Muscle layer of duodenum (tissue), 2 donors: ENCODE measurements around the gene ALMS1.
"Not testable (repeated sequence)": the region's sequence is repeated elsewhere in the genome, so short reads cannot be mapped to it uniquely, and the experiment has no call there.

Experiments
- H3K27ac ChIP-seq: one replicate; pipeline ENCODE4 v1.7.0; 2013; ENCODE audit warnings: mild to moderate bottlenecking, low read length
- H3K27me3 ChIP-seq: one replicate; pipeline ENCODE4 v1.7.0; 2013; ENCODE audit warnings: low read depth, mild to moderate bottlenecking, control low read depth, low read length
- H3K36me3 ChIP-seq, 2 donors: one replicate each; pipeline ENCODE4 v1.7.0; 2013; ENCODE audit warnings: low read length in 2 of 2, control low read depth in 1 of 2, mild to moderate bottlenecking in 1 of 2; ENCODE audit not compliant: insufficient read depth in 2 of 2, control insufficient read depth in 1 of 2
- H3K4me1 ChIP-seq, 2 donors: one replicate each; pipeline ENCODE4 v1.7.0; 2013; ENCODE audit warnings: low read length in 2 of 2, mild to moderate bottlenecking in 2 of 2, control low read depth in 1 of 2, moderate library complexity in 1 of 2; ENCODE audit not compliant: insufficient read depth in 2 of 2, control insufficient read depth in 1 of 2
- H3K4me3 ChIP-seq, 2 donors: one replicate each; pipeline ENCODE4 v1.7.0; 2013; ENCODE audit warnings: low read length in 2 of 2, low read depth in 1 of 2, mild to moderate bottlenecking in 1 of 2
- H3K9me3 ChIP-seq, 2 donors: one replicate each; pipeline ENCODE4 v1.7.0; 2013; ENCODE audit warnings: low read length in 2 of 2, control low read depth in 1 of 2, mild to moderate bottlenecking in 1 of 2; ENCODE audit not compliant: control insufficient read depth in 1 of 2
- donor health status: healthy.

The ALMS1 gene, protein sequence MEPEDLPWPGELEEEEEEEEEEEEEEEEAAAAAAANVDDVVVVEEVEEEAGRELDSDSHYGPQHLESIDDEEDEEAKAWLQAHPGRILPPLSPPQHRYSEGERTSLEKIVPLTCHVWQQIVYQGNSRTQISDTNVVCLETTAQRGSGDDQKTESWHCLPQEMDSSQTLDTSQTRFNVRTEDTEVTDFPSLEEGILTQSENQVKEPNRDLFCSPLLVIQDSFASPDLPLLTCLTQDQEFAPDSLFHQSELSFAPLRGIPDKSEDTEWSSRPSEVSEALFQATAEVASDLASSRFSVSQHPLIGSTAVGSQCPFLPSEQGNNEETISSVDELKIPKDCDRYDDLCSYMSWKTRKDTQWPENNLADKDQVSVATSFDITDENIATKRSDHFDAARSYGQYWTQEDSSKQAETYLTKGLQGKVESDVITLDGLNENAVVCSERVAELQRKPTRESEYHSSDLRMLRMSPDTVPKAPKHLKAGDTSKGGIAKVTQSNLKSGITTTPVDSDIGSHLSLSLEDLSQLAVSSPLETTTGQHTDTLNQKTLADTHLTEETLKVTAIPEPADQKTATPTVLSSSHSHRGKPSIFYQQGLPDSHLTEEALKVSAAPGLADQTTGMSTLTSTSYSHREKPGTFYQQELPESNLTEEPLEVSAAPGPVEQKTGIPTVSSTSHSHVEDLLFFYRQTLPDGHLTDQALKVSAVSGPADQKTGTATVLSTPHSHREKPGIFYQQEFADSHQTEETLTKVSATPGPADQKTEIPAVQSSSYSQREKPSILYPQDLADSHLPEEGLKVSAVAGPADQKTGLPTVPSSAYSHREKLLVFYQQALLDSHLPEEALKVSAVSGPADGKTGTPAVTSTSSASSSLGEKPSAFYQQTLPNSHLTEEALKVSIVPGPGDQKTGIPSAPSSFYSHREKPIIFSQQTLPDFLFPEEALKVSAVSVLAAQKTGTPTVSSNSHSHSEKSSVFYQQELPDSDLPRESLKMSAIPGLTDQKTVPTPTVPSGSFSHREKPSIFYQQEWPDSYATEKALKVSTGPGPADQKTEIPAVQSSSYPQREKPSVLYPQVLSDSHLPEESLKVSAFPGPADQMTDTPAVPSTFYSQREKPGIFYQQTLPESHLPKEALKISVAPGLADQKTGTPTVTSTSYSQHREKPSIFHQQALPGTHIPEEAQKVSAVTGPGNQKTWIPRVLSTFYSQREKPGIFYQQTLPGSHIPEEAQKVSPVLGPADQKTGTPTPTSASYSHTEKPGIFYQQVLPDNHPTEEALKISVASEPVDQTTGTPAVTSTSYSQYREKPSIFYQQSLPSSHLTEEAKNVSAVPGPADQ (N-terminal part only)

DNA sequence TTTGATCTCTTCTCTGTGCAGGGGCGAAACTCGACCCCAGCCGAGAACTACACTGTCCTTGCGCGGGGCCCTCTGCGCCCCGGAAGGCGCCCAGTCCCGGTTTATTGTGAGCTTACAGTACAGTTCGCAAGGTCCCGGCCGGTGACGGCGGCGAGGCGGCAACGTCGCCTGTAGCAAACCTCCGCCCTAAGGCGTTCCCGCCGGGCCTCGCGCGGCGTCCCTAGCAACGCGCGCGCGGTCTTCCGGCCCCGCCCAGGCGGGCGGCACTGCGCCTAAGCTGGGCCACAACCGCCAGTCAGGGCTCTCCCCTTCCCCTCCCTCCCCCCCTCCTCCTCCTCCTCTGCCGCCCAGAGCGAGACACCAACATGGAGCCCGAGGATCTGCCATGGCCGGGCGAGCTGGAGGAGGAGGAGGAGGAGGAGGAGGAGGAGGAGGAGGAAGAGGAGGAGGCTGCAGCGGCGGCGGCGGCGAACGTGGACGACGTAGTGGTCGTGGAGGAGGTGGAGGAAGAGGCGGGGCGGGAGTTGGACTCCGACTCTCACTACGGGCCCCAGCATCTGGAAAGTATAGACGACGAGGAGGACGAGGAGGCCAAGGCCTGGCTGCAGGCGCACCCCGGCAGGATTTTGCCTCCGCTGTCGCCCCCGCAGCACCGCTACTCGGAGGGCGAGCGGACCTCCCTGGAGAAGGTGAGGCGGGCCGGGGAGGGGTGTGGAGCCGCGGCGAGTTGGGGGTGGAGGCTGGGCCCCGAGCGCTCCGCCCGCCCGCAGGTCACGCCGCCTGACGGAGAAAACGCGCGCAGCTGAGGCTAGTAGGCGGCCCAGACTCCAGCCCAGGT lies at the start of gene ALMS1:
Gene ALMS1 (plus strand): TSS at position 333 of the 838 bp plus-strand sequence. CDS start 33 bp downstream, at position 366.
- peaks cover 0 to 8% of the 10 kb centered on the region in 2 donors for H3K4me1 ChIP-seq
- H3K9me3 ChIP-seq, result no peaks in the 10 kb centered on the region
- H3K27me3 ChIP-seq, result no peaks in the 10 kb centered on the region
- H3K36me3 ChIP-seq, result no peaks in the 10 kb centered on the region
- H3K4me3 ChIP-seq, result peak within 1 kb of the TSS; percentile 70 to 89
- peak within 1 kb of the TSS; percentile 89 for H3K27ac ChIP-seq

DNA sequence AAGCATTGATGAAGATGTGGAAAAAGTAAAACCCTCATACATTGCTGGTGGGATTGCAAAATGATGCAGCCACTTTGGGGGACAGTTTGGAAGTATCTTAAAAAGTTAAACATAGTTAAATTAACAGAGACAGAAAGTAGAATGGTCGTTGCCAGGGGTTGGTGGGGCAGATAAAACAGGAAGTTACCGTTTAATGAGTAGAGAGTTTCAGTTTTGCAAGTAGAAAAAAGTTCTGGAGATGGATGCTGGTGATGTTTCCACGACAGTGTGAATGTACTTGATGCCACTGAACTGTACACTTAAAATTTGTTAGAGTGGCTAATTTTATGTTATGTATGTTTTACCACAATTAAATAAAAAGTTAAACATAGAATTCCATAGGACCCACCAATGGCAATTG lies 47.8 kb upstream of the ALMS1 start:
- H3K4me1 ChIP-seq, result no peaks in the 10 kb centered on the region
- H3K36me3 ChIP-seq, result no peaks in the 10 kb centered on the region

DNA sequence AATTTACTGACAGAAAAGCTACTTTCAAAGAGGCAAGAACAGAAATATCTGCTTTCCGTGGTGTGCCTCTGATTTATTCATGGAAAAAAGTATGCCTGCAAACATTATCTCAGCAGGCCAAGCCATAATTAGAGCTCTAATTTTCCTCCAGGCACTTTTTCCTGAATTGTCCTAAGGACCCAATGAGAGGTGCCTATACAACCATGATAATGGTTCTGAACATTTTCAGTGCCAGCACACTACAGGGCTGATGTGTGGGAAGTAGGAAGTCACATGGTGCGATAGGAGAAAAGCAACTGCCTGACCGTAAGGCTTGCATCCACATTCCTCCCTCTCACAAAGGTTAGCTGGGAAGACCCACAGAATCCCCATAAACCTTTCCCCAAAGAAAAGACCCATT lies 46.4 kb upstream of the ALMS1 start:
- no peaks in the 10 kb centered on the region for H3K36me3 ChIP-seq
- no peaks in the 10 kb centered on the region for H3K9me3 ChIP-seq
- H3K27me3 ChIP-seq, result no peaks in the 10 kb centered on the region
- H3K27ac ChIP-seq, result no peak overlapping the region
- H3K4me1 ChIP-seq, result no peaks in the 10 kb centered on the region
- H3K4me3 ChIP-seq, result no peak overlapping the region

More for the DNA sequence above, 47.8 kb upstream of the ALMS1 start:
- Histone ChIP-seq H3K27me3 (no peaks in the 10 kb centered on the region), H3K27ac (no peak overlapping the region), H3K9me3 (peaks cover 0 to 6% of the 10 kb centered on the region in 2 donors), H3K4me3 (no peak overlapping the region)

DNA sequence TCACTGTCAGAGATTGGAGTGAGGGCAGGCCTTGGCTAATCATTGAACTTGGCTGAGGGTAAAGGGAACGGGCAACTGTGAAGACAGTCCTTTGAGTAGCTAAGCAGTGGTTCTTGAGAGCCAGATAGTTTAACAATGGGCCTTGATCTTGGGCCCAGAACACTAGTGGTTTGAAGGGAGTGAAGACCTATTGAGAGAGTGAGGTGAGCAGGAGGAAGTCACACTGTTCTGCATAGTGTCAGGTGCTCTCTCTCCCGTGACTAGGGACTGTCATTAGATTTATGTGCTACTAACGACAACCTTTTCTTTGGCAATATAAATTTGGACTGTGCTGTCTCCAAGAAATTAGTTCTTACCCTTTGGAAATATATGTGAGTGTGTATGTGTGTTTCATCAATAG lies 44.6 kb upstream of the ALMS1 start:
- no peaks in the 10 kb centered on the region for H3K9me3 ChIP-seq
- no peaks in the 10 kb centered on the region for H3K36me3 ChIP-seq
- no peak overlapping the region for H3K4me3 ChIP-seq
- no peaks in the 10 kb centered on the region for H3K4me1 ChIP-seq
- no peaks in the 10 kb centered on the region for H3K27me3 ChIP-seq
- no peak overlapping the region for H3K27ac ChIP-seq

DNA sequence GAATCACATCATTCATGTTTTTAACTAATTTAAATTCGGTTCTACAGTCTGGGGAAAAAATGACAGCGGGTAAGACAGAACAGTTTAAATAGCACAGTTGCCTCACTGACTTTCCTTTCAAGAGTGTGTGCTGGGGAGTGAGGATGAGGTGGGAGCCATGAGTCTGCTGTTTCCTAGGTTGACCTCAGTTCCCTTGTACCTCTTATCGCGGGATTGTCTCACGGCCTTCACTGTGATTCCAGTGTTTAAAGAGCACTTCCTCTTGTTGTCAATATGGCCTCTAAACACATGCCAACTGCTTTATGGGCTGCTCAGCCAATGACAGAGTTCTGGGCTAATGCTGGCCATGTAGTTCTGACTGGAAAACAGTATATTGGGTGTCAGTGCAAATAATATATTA lies 41.6 kb upstream of the ALMS1 start:
- Histone ChIP-seq H3K36me3 (no peaks in the 10 kb centered on the region), H3K4me3 (no peak overlapping the region), H3K27me3 (no peaks in the 10 kb centered on the region), H3K9me3 (no peaks in the 10 kb centered on the region), H3K27ac (no peak overlapping the region), H3K4me1 (no peaks in the 10 kb centered on the region)

DNA sequence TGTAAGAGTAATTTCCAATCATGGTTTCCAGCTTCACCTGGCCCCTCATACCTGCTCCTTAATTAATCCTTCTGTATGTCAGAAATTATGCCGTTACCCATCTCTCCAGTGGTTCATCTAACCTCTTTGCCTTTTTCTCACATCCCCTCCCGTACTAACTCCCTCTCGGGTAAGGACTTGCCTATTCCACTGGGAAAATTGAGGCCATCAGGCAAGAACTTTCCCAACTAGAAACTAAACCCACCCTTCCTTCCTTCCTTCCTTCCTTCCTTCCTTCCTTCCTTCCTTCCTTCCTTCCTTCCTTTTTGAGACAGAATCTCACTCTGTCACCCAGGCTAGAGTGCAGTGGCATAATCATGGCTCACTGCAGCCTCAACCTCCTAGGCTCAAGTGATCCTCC lies 40.9 kb upstream of the ALMS1 start:
- not testable (repeated sequence) for H3K27ac ChIP-seq, H3K4me1 ChIP-seq, H3K4me3 ChIP-seq, H3K9me3 ChIP-seq, H3K36me3 ChIP-seq, H3K27me3 ChIP-seq

DNA sequence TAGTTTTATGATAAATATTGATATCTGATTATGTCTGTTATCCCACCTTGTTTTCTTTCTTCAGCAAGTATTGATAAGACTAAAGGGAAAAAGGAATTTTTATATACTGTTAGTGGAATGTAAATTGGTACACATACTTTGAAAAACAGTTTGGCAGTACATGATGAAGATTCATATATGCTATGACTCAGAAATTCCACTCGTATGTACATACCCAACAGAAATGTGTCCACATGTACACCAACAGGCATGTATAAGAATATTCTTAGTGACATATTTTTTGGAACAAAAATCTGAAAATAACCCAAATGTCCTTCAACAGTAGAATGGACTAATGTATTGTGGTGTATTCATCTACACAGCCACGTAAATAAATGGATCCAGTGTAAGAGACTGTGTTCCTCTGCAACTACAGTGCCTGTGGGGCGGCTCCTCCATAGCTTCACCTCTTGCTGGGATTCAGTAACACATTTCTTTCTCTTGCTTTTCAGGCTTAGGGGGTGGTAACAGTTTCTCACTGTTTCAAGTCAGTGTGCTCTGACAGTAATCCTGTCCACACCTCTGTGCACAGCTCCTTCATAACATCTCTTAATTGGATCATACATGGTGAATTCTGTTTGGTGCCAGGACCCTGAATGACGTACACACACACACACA lies 35.5 kb upstream of the ALMS1 start:
- H3K9me3 ChIP-seq, result no peaks in the 10 kb centered on the region
- H3K36me3 ChIP-seq, result no peaks in the 10 kb centered on the region
- no peak overlapping the region for H3K4me3 ChIP-seq
- no peaks in the 10 kb centered on the region for H3K4me1 ChIP-seq
- H3K27me3 ChIP-seq, result no peaks in the 10 kb centered on the region
- H3K27ac ChIP-seq, result no peak overlapping the region

DNA sequence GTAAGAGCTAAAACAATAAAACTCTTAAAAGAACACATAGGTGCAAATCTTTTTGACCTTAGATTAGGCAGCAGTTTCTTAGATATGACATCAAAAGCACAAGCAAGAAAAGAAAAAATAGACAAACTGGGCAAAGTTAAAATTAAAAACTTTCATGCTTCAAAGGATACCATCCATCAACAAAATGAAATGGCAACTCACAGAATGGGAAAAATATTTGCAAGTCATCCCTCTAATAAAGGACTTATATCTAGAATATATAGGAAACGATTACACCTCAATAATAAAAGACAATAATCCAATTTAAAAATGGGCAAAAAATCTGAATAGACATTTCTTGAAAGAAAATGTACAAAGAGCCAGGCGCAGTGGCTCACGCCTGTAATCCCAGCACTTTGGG lies 29.5 kb upstream of the ALMS1 start:
- Histone ChIP-seq H3K9me3 (no peaks in the 10 kb centered on the region), H3K4me1 (no peaks in the 10 kb centered on the region), H3K27me3 (no peaks in the 10 kb centered on the region), H3K36me3 (no peaks in the 10 kb centered on the region), H3K4me3 (no peak overlapping the region), H3K27ac (no peak overlapping the region)

DNA sequence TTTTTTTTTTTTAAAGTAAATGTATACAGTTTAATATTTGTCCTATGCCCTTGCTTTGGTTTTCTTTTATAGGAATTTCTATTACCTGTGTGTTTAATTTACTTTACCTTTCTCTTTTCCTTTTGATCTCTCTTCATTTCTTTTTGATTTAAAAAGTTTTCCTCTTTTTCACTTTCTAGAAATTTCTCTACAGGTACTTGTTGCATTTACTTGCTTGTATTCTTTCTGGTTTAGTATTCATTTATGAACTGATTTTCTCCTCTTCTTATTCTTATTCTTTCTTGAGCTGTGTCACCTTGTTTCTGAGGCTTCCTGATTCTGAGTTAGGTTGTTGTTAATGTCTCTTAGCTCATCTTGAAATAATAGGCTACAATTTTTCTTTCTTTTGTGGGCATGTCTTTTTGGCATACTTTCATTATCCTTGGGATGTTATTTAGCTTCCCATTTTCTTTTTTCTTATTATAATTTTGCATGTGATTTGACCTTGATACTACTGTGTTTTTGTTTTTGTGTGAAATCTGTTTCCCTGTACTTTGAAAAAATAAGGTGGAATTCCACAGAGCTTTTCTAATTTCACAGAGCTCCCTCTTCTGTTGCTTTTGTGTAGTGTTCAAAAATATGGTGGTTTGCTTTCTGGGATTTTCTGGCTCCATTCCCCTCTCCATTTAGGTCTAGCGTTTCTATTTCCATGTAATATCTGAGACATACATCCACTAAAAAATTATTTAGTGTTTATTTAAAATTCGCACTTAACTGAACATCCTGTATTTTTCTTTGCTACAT lies 25.5 kb upstream of the ALMS1 start:
- Histone ChIP-seq H3K27me3 (no peaks in the 10 kb centered on the region), H3K9me3 (no peaks in the 10 kb centered on the region), H3K4me3 (no peak overlapping the region), H3K36me3 (no peaks in the 10 kb centered on the region), H3K27ac (no peak overlapping the region), H3K4me1 (no peaks in the 10 kb centered on the region)
